ENCODE measurements around the gene AFF2. TPM values are rescaled to one million over a fixed set of nuclear protein-coding genes. Genes with fewer than 3 reads are reported as not detected.

AFF2 gene
- total RNA-seq, 1 experiment from 2014 or later = 0.16 TPM

- H3K4me3 Mint-ChIP-seq (ENCODE audit: unreplicated experiment) = no peak overlapping the region
- TF ChIP-seq, protein P1, sequence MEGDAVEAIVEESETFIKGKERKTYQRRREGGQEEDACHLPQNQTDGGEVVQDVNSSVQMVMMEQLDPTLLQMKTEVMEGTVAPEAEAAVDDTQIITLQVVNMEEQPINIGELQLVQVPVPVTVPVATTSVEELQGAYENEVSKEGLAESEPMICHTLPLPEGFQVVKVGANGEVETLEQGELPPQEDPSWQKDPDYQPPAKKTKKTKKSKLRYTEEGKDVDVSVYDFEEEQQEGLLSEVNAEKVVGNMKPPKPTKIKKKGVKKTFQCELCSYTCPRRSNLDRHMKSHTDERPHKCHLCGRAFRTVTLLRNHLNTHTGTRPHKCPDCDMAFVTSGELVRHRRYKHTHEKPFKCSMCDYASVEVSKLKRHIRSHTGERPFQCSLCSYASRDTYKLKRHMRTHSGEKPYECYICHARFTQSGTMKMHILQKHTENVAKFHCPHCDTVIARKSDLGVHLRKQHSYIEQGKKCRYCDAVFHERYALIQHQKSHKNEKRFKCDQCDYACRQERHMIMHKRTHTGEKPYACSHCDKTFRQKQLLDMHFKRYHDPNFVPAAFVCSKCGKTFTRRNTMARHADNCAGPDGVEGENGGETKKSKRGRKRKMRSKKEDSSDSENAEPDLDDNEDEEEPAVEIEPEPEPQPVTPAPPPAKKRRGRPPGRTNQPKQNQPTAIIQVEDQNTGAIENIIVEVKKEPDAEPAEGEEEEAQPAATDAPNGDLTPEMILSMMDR (IDR thresholded peaks at IDR 0.05; ENCODE audit: insufficient read depth in 1 of 2, low read depth in 1 of 2, low read length in 1 of 2, severe bottlenecking in 1 of 2, unreplicated experiment in 1 of 2) = no peak
- H3K9me3 Mint-ChIP-seq (ENCODE audit: unreplicated experiment) = no peaks in the 10 kb centered on the region
- no peak overlapping the region for H3K27ac Mint-ChIP-seq (ENCODE audit: unreplicated experiment)
- CTCF ChIA-PET = no interaction called here
- Histone ChIP-seq H3K36me3 (ENCODE audit: control insufficient read depth, insufficient read depth, low read length) (no peaks in the 10 kb centered on the region), H3K9me3 (no peaks in the 10 kb centered on the region), H3K27me3 (replicated peaks; ENCODE audit: control insufficient read depth, insufficient read depth, low read length) (no peaks in the 10 kb centered on the region), H3K4me3 (ENCODE audit: low read depth, low read length) (no peak overlapping the region), H3K4me1 (no peaks in the 10 kb centered on the region)
- no peaks in the 10 kb centered on the region for H3K36me3 Mint-ChIP-seq (ENCODE audit: insufficient read depth, unreplicated experiment)
- no peaks in the 10 kb centered on the region for H3K27me3 Mint-ChIP-seq (ENCODE audit: insufficient read depth, unreplicated experiment)
- no TSS peak for BruUV-seq (replicated peaks)
- H3K4me1 Mint-ChIP-seq (ENCODE audit: low read depth, unreplicated experiment) = no peaks in the 10 kb centered on the region
- DNase-seq = no peak
- POLR2A ChIA-PET = no interaction called here
- intact Hi-C loops (cut with micrococcal nuclease; ENCODE audit: unreplicated experiment) = no loop called here
Measured at GRCh38 chrX:148672517-148672916, 172.1 kb downstream of the AFF2 start.

- Mint-ChIP-seq H3K27ac (ENCODE audit: unreplicated experiment) (no peak overlapping the region), H3K27me3 (ENCODE audit: insufficient read depth, unreplicated experiment) (no peaks in the 10 kb centered on the region), H3K36me3 (ENCODE audit: insufficient read depth, unreplicated experiment) (no peaks in the 10 kb centered on the region), H3K9me3 (ENCODE audit: unreplicated experiment) (no peaks in the 10 kb centered on the region), H3K4me1 (ENCODE audit: low read depth, unreplicated experiment) (no peaks in the 10 kb centered on the region), H3K4me3 (ENCODE audit: unreplicated experiment) (no peak overlapping the region)
- no TSS peak for BruUV-seq (replicated peaks)
- Histone ChIP-seq H3K4me1 (no peaks in the 10 kb centered on the region), H3K4me3 (ENCODE audit: low read depth, low read length) (no peak overlapping the region), H3K27me3 (replicated peaks; ENCODE audit: control insufficient read depth, insufficient read depth, low read length) (no peaks in the 10 kb centered on the region), H3K36me3 (ENCODE audit: control insufficient read depth, insufficient read depth, low read length) (no peaks in the 10 kb centered on the region), H3K9me3 (no peaks in the 10 kb centered on the region)
- DNase-seq = no peak
- TF ChIP-seq, protein P1 (IDR thresholded peaks at IDR 0.05; ENCODE audit: insufficient read depth in 1 of 2, low read depth in 1 of 2, low read length in 1 of 2, severe bottlenecking in 1 of 2, unreplicated experiment in 1 of 2) = no peak
- CTCF ChIA-PET = no interaction called here
- intact Hi-C loops (cut with micrococcal nuclease; ENCODE audit: unreplicated experiment) = loop anchor here (10.0 kb wide), 1 partner anchor 793 kb away; no protein-coding TSS in a partner anchor
- POLR2A ChIA-PET = no interaction called here
Measured at GRCh38 chrX:148681605-148682004, 181.2 kb downstream of the AFF2 start.

GRCh38 chrX:148682206-148682605, 181.8 kb downstream of the AFF2 start:
- H3K27me3 ChIP-seq (replicated peaks; ENCODE audit: control insufficient read depth, insufficient read depth, low read length) = no peaks in the 10 kb centered on the region
- no peak overlapping the region for H3K4me3 ChIP-seq (ENCODE audit: low read depth, low read length)
- no peaks in the 10 kb centered on the region for H3K4me1 ChIP-seq
- Mint-ChIP-seq H3K4me3 (ENCODE audit: unreplicated experiment) (no peak overlapping the region), H3K27ac (ENCODE audit: unreplicated experiment) (no peak overlapping the region), H3K36me3 (ENCODE audit: insufficient read depth, unreplicated experiment) (no peaks in the 10 kb centered on the region), H3K4me1 (ENCODE audit: low read depth, unreplicated experiment) (no peaks in the 10 kb centered on the region), H3K27me3 (ENCODE audit: insufficient read depth, unreplicated experiment) (no peaks in the 10 kb centered on the region), H3K9me3 (ENCODE audit: unreplicated experiment) (no peaks in the 10 kb centered on the region)
- CTCF ChIA-PET = no interaction called here
- TF ChIP-seq, protein P1 (IDR thresholded peaks at IDR 0.05; ENCODE audit: insufficient read depth in 1 of 2, low read depth in 1 of 2, low read length in 1 of 2, severe bottlenecking in 1 of 2, unreplicated experiment in 1 of 2) = no peak
- no peaks in the 10 kb centered on the region for H3K36me3 ChIP-seq (ENCODE audit: control insufficient read depth, insufficient read depth, low read length)
- BruUV-seq (replicated peaks) = no TSS peak
- intact Hi-C loops (cut with micrococcal nuclease; ENCODE audit: unreplicated experiment) = loop anchor here (10.0 kb wide), 1 partner anchor 793 kb away; no protein-coding TSS in a partner anchor
- POLR2A ChIA-PET = no interaction called here
- DNase-seq = no peak
- no peaks in the 10 kb centered on the region for H3K9me3 ChIP-seq
